ENCODE measurements around the gene SPART. TPM values are rescaled to one million over a fixed set of nuclear protein-coding genes. Genes with fewer than 3 reads are reported as not detected.
"Not testable (repeated sequence)": the region's sequence is repeated elsewhere in the genome, so short reads cannot be mapped to it uniquely, and the experiment has no call there.

Gene SPART
- total and polyA plus RNA-seq, 5 donors from 2014 or later, result 6.7 to 34.0 (median 22.0) TPM

DNA sequence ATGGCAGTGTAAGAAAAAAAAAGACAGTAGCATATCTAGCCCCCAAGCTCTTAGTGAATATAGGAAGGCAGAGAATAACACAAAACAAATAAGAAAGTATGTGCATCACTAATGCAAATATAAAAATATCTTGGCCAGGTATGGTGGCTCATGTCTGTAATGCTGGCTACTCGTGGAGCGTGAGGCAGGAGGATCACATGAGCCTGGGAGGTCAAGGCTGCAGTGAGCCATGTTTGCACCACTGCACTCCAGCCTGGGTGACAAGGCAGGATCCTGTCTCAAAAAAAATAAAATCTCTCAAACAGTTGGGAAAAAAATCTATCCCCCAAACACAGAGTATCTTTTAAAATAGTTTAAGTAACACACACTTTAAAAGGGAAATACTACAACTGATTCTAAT lies 17.4 kb downstream of the SPART start:
- H3K27me3 ChIP-seq (ENCODE audit: control insufficient read depth, insufficient read depth, low read length), result no peaks in the 10 kb centered on the region
- H3K36me3 Mint-ChIP-seq, result peaks cover 17% of the 10 kb centered on the region
- no peak for DNase-seq
- H3K27me3 Mint-ChIP-seq, result no peaks in the 10 kb centered on the region
- no peak overlapping the region for H3K4me3 ChIP-seq (ENCODE audit: low read depth, low read length)
- no peak overlapping the region for H3K27ac ChIP-seq (ENCODE audit: insufficient read depth, low read length, poor library complexity, severe bottlenecking)
- peaks cover 17% of the 10 kb centered on the region for H3K36me3 ChIP-seq (ENCODE audit: control insufficient read depth, insufficient read depth, low read length)
- no peaks in the 10 kb centered on the region for H3K9me3 Mint-ChIP-seq
- no peaks in the 10 kb centered on the region for H3K9me3 ChIP-seq (ENCODE audit: control insufficient read depth in 2 of 2, low read length in 2 of 2)
- no peak for ATAC-seq (ENCODE audit: low read depth in 2 of 2)
- H3K4me1 ChIP-seq (ENCODE audit: control insufficient read depth, insufficient read depth, low read length, poor library complexity, severe bottlenecking), result no peaks in the 10 kb centered on the region
- H3K4me3 Mint-ChIP-seq, result no peak overlapping the region
- H3K4me1 Mint-ChIP-seq, result peaks cover 0 to 10% (median 5%) of the 10 kb centered on the region in 4 donors
- H3K27ac Mint-ChIP-seq, result no peak overlapping the region

DNA sequence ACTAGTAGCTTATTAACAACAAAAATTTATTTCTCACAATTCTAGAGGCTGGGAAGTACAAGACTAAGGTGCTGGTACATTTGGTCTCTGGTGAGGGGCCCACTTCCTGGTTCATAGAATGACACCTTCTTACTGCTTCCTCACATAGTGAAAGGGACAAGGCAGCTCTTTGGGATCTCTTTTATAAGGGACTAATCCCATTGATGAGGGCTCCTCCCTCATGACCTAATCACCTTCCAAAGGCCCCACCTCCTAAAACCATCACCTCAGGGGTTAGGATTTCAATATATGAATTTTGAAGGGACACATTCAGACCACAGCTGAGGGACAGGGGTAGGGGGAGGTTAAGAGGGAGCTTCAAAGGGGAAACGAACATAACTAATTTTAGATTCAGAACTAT lies 20.3 kb downstream of the SPART start:
- no peaks in the 10 kb centered on the region for H3K4me1 Mint-ChIP-seq
- no peaks in the 10 kb centered on the region for H3K9me3 Mint-ChIP-seq
- H3K36me3 ChIP-seq (ENCODE audit: control insufficient read depth, insufficient read depth, low read length), result peaks cover 21% of the 10 kb centered on the region
- H3K4me3 Mint-ChIP-seq, result no peak overlapping the region
- H3K27ac ChIP-seq (ENCODE audit: insufficient read depth, low read length, poor library complexity, severe bottlenecking), result no peak overlapping the region
- DNase-seq, result no peak
- H3K27me3 ChIP-seq (ENCODE audit: control insufficient read depth, insufficient read depth, low read length), result no peaks in the 10 kb centered on the region
- H3K36me3 Mint-ChIP-seq, result peaks cover 17% of the 10 kb centered on the region
- H3K27me3 Mint-ChIP-seq, result no peaks in the 10 kb centered on the region
- no peak overlapping the region for H3K27ac Mint-ChIP-seq
- no peak for ATAC-seq (ENCODE audit: low read depth in 2 of 2)
- H3K4me1 ChIP-seq (ENCODE audit: control insufficient read depth, insufficient read depth, low read length, poor library complexity, severe bottlenecking), result no peaks in the 10 kb centered on the region
- no peak overlapping the region for H3K4me3 ChIP-seq (ENCODE audit: low read depth, low read length)
- no peaks in the 10 kb centered on the region for H3K9me3 ChIP-seq (ENCODE audit: control insufficient read depth in 2 of 2, low read length in 2 of 2)

DNA sequence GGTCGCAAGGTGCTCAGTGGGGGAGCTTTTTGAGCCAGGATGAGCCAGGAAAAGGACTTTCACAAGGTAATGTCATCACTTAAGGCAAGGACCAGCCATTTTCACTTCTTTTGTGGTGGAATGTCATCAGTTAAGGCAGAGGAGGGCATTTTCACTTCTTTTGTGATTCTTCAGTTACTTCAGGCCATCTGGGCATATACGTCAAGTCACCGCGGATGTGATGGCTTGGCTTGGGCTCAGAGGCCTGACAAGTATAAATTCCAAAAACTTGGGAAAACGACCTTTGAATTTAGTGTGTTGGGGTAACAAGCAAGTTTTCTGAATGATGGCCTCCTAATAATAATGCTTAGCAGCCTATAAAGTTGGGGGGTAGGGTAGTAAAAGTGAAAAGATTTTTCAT lies 21.3 kb downstream of the SPART start:
- H3K9me3 Mint-ChIP-seq; DNase-seq; H3K4me3 Mint-ChIP-seq; H3K9me3 ChIP-seq (ENCODE audit: control insufficient read depth in 2 of 2, low read length in 2 of 2); H3K27me3 ChIP-seq (ENCODE audit: control insufficient read depth, insufficient read depth, low read length); H3K4me3 ChIP-seq (ENCODE audit: low read depth, low read length); H3K27ac ChIP-seq (ENCODE audit: insufficient read depth, low read length, poor library complexity, severe bottlenecking); H3K4me1 Mint-ChIP-seq; ATAC-seq (ENCODE audit: low read depth in 2 of 2); H3K4me1 ChIP-seq (ENCODE audit: control insufficient read depth, insufficient read depth, low read length, poor library complexity, severe bottlenecking); H3K27me3 Mint-ChIP-seq; H3K27ac Mint-ChIP-seq: not testable (repeated sequence)
- peaks cover 21% of the 10 kb centered on the region for H3K36me3 ChIP-seq (ENCODE audit: control insufficient read depth, insufficient read depth, low read length)
- H3K36me3 Mint-ChIP-seq, result peaks cover 23% of the 10 kb centered on the region

GRCh38 chr13:36323951-36324566 lies 22.1 kb downstream of the SPART start:
- Histone ChIP-seq H3K4me3 (ENCODE audit: low read depth, low read length) (no peak overlapping the region), H3K9me3 (ENCODE audit: control insufficient read depth in 2 of 2, low read length in 2 of 2) (no peaks in the 10 kb centered on the region), H3K4me1 (ENCODE audit: control insufficient read depth, insufficient read depth, low read length, poor library complexity, severe bottlenecking) (no peaks in the 10 kb centered on the region), H3K36me3 (ENCODE audit: control insufficient read depth, insufficient read depth, low read length) (peaks cover 20% of the 10 kb centered on the region), H3K27ac (ENCODE audit: insufficient read depth, low read length, poor library complexity, severe bottlenecking) (no peak overlapping the region), H3K27me3 (ENCODE audit: control insufficient read depth, insufficient read depth, low read length) (no peaks in the 10 kb centered on the region)
- Mint-ChIP-seq H3K9me3 (no peaks in the 10 kb centered on the region), H3K27ac (no peak overlapping the region), H3K4me3 (no peak overlapping the region), H3K4me1 (peaks cover 0 to 2% (median 0%) of the 10 kb centered on the region in 4 donors), H3K36me3 (peaks cover 24% of the 10 kb centered on the region), H3K27me3 (no peaks in the 10 kb centered on the region)
- ATAC-seq (ENCODE audit: low read depth in 2 of 2) (no peak), DNase-seq (no peak)

DNA sequence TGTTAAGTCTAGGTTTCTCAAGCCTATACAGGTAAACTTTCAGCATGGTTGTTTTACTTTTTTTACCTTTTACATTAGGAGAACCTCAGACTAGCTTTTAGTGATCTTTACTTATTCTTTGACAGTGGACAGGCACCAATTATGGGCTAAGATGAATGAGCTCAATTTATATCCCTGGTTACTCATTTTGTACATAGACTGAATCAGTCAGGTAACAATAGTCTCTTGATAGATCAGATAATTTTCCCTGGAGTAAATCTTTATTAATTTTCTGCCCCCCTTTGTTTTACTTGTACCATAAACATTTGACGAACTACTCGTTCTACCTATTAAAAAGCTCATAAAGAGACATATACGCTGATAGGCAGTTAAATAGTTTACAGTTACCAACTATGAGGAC lies 22.8 kb downstream of the SPART start:
- H3K4me1 ChIP-seq (ENCODE audit: control insufficient read depth, insufficient read depth, low read length, poor library complexity, severe bottlenecking), result no peaks in the 10 kb centered on the region
- Mint-ChIP-seq H3K27ac (no peak overlapping the region), H3K4me1 (peaks cover 0 to 2% (median 0%) of the 10 kb centered on the region in 4 donors), H3K4me3 (no peak overlapping the region), H3K9me3 (no peaks in the 10 kb centered on the region), H3K36me3 (peaks cover 18% of the 10 kb centered on the region), H3K27me3 (no peaks in the 10 kb centered on the region)
- no peaks in the 10 kb centered on the region for H3K9me3 ChIP-seq (ENCODE audit: control insufficient read depth in 2 of 2, low read length in 2 of 2)
- peaks cover 17% of the 10 kb centered on the region for H3K36me3 ChIP-seq (ENCODE audit: control insufficient read depth, insufficient read depth, low read length)
- DNase-seq (no peak), ATAC-seq (ENCODE audit: low read depth in 2 of 2) (no peak)
- H3K4me3 ChIP-seq (ENCODE audit: low read depth, low read length), result no peak overlapping the region
- H3K27me3 ChIP-seq (ENCODE audit: control insufficient read depth, insufficient read depth, low read length), result no peaks in the 10 kb centered on the region
- H3K27ac ChIP-seq (ENCODE audit: insufficient read depth, low read length, poor library complexity, severe bottlenecking), result no peak overlapping the region

DNA sequence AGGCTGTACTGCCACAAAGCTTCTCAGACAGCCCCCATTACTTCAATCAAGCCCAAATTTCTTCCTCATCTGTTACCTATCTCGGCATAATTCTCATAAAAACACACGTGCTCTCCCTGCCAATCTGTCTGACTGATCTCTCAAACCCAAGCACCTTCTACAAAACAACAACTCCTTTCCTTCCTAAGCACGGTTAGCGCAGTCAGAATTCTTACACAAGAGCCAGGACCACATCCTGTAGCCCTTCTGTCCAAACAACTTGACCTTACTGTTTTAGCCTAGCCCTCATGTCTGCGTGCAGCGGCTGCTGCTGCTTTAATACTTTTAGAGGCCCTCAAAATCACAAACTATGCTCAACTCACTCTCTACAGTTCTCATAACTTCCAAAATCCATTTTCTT lies 26.4 kb downstream of the SPART start:
- not testable (repeated sequence) for H3K27ac Mint-ChIP-seq; H3K27me3 Mint-ChIP-seq; DNase-seq; H3K9me3 ChIP-seq (ENCODE audit: control insufficient read depth in 2 of 2, low read length in 2 of 2); H3K27ac ChIP-seq (ENCODE audit: insufficient read depth, low read length, poor library complexity, severe bottlenecking); ATAC-seq (ENCODE audit: low read depth in 2 of 2); H3K4me1 ChIP-seq (ENCODE audit: control insufficient read depth, insufficient read depth, low read length, poor library complexity, severe bottlenecking); H3K27me3 ChIP-seq (ENCODE audit: control insufficient read depth, insufficient read depth, low read length); H3K4me1 Mint-ChIP-seq; H3K36me3 ChIP-seq (ENCODE audit: control insufficient read depth, insufficient read depth, low read length); H3K4me3 Mint-ChIP-seq; H3K4me3 ChIP-seq (ENCODE audit: low read depth, low read length); H3K9me3 Mint-ChIP-seq
- peaks cover 20% of the 10 kb centered on the region for H3K36me3 Mint-ChIP-seq

DNA sequence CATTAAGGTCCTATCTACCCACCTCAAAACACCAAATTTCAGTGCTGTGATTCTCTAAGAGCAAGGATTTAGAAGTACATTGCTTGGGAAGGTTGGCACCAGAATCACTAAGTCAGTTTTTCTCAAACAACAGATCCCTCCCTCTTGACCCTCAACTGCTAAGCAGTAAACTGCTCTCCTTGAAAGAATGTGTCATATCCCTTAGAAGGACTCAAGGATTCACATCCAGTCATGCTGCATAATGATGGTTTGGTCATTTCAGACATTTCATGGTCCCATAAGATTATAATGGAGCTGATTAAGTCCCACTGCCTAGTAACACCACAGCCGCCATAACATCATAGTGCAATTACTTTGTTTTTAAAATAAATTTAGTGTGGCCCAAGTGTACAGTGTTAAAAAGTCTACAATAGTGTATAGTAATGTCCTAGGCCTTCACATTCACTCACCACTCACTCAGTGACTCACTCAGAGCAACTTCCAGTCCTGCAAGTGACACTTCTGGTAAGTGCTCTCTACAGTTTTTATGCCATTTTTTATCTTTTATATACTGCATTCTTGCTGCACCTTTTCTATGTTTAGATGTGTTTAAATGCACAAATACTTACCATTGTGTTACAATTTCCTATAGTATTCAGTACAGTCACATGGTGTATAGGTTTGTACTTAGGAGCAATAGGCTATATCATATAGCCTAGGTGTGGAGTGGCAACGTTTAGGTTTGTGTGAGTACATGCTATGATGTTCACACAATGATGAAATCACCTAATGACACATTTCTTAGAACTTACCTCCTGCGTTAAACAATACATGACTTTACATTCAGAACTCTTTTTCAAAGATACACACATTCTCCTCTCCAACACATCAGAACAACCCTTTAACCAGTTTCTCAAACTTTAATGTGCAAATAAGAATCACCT lies 32.9 kb downstream of the SPART start:
- Mint-ChIP-seq H3K9me3 (peaks cover 0 to 1% (median 0%) of the 10 kb centered on the region in 7 donors), H3K4me3 (no peak overlapping the region), H3K27ac (no peak overlapping the region), H3K36me3 (peaks cover 42% of the 10 kb centered on the region), H3K27me3 (no peaks in the 10 kb centered on the region), H3K4me1 (peaks cover 0 to 3% (median 0%) of the 10 kb centered on the region in 4 donors)
- DNase-seq, result no peak
- no peak for ATAC-seq (ENCODE audit: low read depth in 2 of 2)
- no peaks in the 10 kb centered on the region for H3K9me3 ChIP-seq (ENCODE audit: control insufficient read depth in 2 of 2, low read length in 2 of 2)
- H3K4me3 ChIP-seq (ENCODE audit: low read depth, low read length), result no peak overlapping the region
- no peaks in the 10 kb centered on the region for H3K27me3 ChIP-seq (ENCODE audit: control insufficient read depth, insufficient read depth, low read length)
- no peaks in the 10 kb centered on the region for H3K4me1 ChIP-seq (ENCODE audit: control insufficient read depth, insufficient read depth, low read length, poor library complexity, severe bottlenecking)
- H3K27ac ChIP-seq (ENCODE audit: insufficient read depth, low read length, poor library complexity, severe bottlenecking), result no peak overlapping the region
- peaks cover 16% of the 10 kb centered on the region for H3K36me3 ChIP-seq (ENCODE audit: control insufficient read depth, insufficient read depth, low read length)
